Smooth muscle cell of the umbilical artery (primary cell): ENCODE data around the gene B3GALT2. TPM values are rescaled to one million over a fixed set of nuclear protein-coding genes. Genes with fewer than 3 reads are reported as not detected.

Source experiments
- total RNA-seq: library from RNA; depleted of rRNA; stranded (reverse); fragments of >200 nt; gene quantifications from 2 replicates; pipeline ENCODE4 v1.2.3, GENCODE V29; 2014

B3GALT2 gene
- 0.37 and 0.89 TPM in 2 replicates for total RNA-seq

GRCh38 chr1:193185901-193186731 is at the start of gene B3GALT2:
TSS of gene B3GALT2 (minus strand) at chr1:193186613. CDS start at chr1:193181562, 5,051 bp downstream.

Other genes starting within 250 kb of the B3GALT2 start
- 24.9 and 44.7 TPM in 2 replicates for gene UCHL5, start 127.3 kb downstream of the B3GALT2 start, total RNA-seq
- 164 and 179 TPM in 2 replicates for gene RO60, start 127.0 kb downstream of the B3GALT2 start, total RNA-seq
- 8.6 and 14.9 TPM in 2 replicates for gene GLRX2, start 81.2 kb downstream of the B3GALT2 start, total RNA-seq
- 27.6 and 40.2 TPM in 2 replicates for gene CDC73, start 64.6 kb downstream of the B3GALT2 start, total RNA-seq